Measurements from ENCODE around the gene ARL3.

GRCh38 chr10:102657451-102657850 is 56.7 kb downstream of the ARL3 start:
- TF ChIP-seq ZNF274 (IDR thresholded peaks at IDR 0.05; ENCODE audit: low read depth, low read length): no peak
- no peak for TF ChIP-seq YY1 (IDR thresholded peaks at IDR 0.05; ENCODE audit: insufficient read depth, insufficient read length)
- TF ChIP-seq SUZ12 (IDR thresholded peaks at IDR 0.05; ENCODE audit: extremely low read depth, insufficient read depth, insufficient read length): no peak

Data from NT2/D1 (cell line).